Measurements from ENCODE around the gene CCM2L. TPM values are rescaled to one million over a fixed set of nuclear protein-coding genes. Genes with fewer than 3 reads are reported as not detected.

Gene CCM2L
- total RNA-seq, 1 donor from 2014 or later = not detected

GRCh38 chr20:31975874-31976273 lies 34.4 kb upstream of the CCM2L start:
- H3K4me3 Mint-ChIP-seq (ENCODE audit: unreplicated experiment) = no peak overlapping the region
- peaks cover 14% of the 10 kb centered on the region for H3K27me3 Mint-ChIP-seq (ENCODE audit: unreplicated experiment)

GRCh38 chr20:31977080-31977479 lies 33.2 kb upstream of the CCM2L start:
- peaks cover 18% of the 10 kb centered on the region for H3K27me3 Mint-ChIP-seq (ENCODE audit: unreplicated experiment)
- no peaks in the 10 kb centered on the region for H3K36me3 Mint-ChIP-seq (ENCODE audit: unreplicated experiment)
- no peaks in the 10 kb centered on the region for H3K9me3 Mint-ChIP-seq (ENCODE audit: unreplicated experiment)
- H3K4me1 Mint-ChIP-seq (ENCODE audit: unreplicated experiment) = peaks cover 16% of the 10 kb centered on the region
- DNase-seq (ENCODE audit: extremely low spot score, unreplicated experiment) = no peak
- no peak overlapping the region for H3K4me3 Mint-ChIP-seq (ENCODE audit: unreplicated experiment)
- TF ChIP-seq CTCF (IDR thresholded peaks at IDR 0.05) = no peak
- H3K27ac Mint-ChIP-seq (ENCODE audit: unreplicated experiment) = no peak overlapping the region

More at GRCh38 chr20:31975874-31976273, 34.4 kb upstream of the CCM2L start:
- peaks cover 16% of the 10 kb centered on the region for H3K4me1 Mint-ChIP-seq (ENCODE audit: unreplicated experiment)
- no peaks in the 10 kb centered on the region for H3K9me3 Mint-ChIP-seq (ENCODE audit: unreplicated experiment)
- TF ChIP-seq CTCF (IDR thresholded peaks at IDR 0.05) = no peak
- H3K27ac Mint-ChIP-seq (ENCODE audit: unreplicated experiment) = no peak overlapping the region
- no peaks in the 10 kb centered on the region for H3K36me3 Mint-ChIP-seq (ENCODE audit: unreplicated experiment)
- no peak for DNase-seq (ENCODE audit: extremely low spot score, unreplicated experiment)

DNA sequence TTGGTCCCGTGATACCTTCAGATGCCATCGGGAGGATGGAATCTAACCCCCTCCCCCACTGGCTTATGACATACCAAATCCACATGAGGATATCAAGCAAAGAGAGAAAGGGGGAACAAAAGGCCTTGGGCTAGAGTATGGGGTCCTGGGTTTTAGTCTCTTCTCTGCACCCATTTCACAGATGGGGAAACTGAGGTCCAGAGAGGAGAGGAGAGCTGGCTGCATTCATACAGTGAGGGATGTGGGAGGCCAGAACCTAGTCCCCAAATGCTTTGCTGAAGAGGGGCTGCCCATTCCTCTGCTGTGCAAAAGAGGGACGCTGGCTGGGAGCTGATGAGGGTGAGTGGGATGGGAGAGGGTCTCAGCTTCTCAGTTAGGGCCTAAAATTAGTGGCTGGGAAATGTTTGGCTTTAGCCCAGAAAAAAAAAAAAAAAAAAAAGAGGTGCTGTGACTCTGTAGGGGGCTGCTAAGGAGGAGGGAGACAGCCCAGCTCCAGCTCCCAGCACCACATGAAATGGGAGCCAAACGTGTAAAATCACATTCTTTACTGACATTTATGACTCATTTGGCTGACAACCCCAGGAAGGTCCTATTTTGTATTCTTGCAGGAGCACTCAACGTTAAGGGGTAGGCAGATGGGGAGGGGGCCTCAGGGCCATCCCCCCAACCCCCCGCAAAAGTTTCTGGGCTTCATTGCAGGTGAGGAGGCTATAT lies 30.4 kb upstream of the CCM2L start:
- Mint-ChIP-seq H3K36me3 (ENCODE audit: unreplicated experiment) (no peaks in the 10 kb centered on the region), H3K27me3 (ENCODE audit: unreplicated experiment) (peaks cover 37% of the 10 kb centered on the region), H3K4me1 (ENCODE audit: unreplicated experiment) (peaks cover 3% of the 10 kb centered on the region), H3K9me3 (ENCODE audit: unreplicated experiment) (no peaks in the 10 kb centered on the region), H3K4me3 (ENCODE audit: unreplicated experiment) (no peak overlapping the region), H3K27ac (ENCODE audit: unreplicated experiment) (no peak overlapping the region)
- DNase-seq (ENCODE audit: extremely low spot score, unreplicated experiment) = no peak
- no peak for TF ChIP-seq CTCF (IDR thresholded peaks at IDR 0.05)

- Mint-ChIP-seq H3K27me3 (ENCODE audit: unreplicated experiment) (peaks cover 32% of the 10 kb centered on the region), H3K9me3 (ENCODE audit: unreplicated experiment) (no peaks in the 10 kb centered on the region), H3K4me3 (ENCODE audit: unreplicated experiment) (no peak overlapping the region), H3K36me3 (ENCODE audit: unreplicated experiment) (no peaks in the 10 kb centered on the region), H3K4me1 (ENCODE audit: unreplicated experiment) (no peaks in the 10 kb centered on the region), H3K27ac (ENCODE audit: unreplicated experiment) (no peak overlapping the region)
- TF ChIP-seq CTCF (IDR thresholded peaks at IDR 0.05) = no peak
- DNase-seq (ENCODE audit: extremely low spot score, unreplicated experiment) = no peak
Measured at GRCh38 chr20:31981784-31982183, 28.5 kb upstream of the CCM2L start.

DNA sequence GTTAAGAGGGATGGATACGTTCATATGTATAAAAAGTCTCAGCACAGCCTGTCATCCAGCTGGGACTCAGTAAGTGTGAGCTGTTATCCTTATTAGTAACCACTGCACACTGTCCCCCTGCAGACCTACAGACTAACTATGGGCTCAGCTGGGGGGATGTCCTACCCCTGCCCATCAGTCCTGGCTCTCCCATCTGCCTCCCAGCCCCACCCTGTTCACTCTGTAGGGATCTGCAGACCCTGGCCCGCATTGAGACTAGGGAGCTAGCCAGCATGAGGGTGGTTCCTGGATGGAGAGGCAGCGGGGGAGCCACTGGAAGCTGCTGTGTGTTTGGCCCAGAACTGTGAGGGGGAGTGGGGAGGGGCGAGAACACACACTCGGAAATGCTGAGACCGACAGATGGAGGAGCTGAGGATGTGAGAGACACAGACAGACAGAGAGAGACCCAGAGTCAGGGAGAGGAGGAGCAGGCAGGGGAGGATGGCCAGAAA lies 25.2 kb upstream of the CCM2L start:
- peaks cover 25% of the 10 kb centered on the region for H3K27me3 Mint-ChIP-seq (ENCODE audit: unreplicated experiment)
- H3K4me3 Mint-ChIP-seq (ENCODE audit: unreplicated experiment) = no peak overlapping the region
- H3K9me3 Mint-ChIP-seq (ENCODE audit: unreplicated experiment) = no peaks in the 10 kb centered on the region
- no peaks in the 10 kb centered on the region for H3K4me1 Mint-ChIP-seq (ENCODE audit: unreplicated experiment)
- no peak for DNase-seq (ENCODE audit: extremely low spot score, unreplicated experiment)
- H3K36me3 Mint-ChIP-seq (ENCODE audit: unreplicated experiment) = no peaks in the 10 kb centered on the region
- no peak overlapping the region for H3K27ac Mint-ChIP-seq (ENCODE audit: unreplicated experiment)
- no peak for TF ChIP-seq CTCF (IDR thresholded peaks at IDR 0.05)
